ENCODE results near the gene PDE8A.
"Not testable (repeated sequence)": the region's sequence is repeated elsewhere in the genome, so short reads cannot be mapped to it uniquely, and the experiment has no call there.

The PDE8A gene

DNA sequence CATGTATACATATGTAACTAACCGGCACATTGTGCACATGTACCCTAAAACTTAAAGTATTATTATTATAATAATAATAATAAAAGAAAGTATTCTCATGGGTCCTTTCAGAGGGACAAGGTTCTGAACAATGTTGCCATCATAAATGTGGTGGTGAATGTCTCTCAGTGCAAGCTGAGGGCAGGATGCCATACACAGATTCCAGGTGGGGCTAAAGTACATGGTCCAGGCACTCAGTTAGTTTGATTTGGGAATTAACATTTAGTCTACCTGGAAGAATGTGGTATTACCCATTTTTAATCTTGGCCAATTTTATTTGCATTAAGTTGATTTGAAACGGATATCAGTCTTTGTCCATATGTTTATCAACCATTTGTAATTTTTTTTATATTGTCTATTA, 24.5 kb downstream of the PDE8A start:
- Histone ChIP-seq H3K4me1 (ENCODE audit: control insufficient read depth in 1 of 2, insufficient read depth in 2 of 2, low read length in 2 of 2) (peaks cover 46 to 47% of the 10 kb centered on the region in 2 donors), H3K9me3 (ENCODE audit: control insufficient read depth in 1 of 2, low read length in 2 of 2) (no peaks in the 10 kb centered on the region), H3K27me3 (ENCODE audit: low read depth, low read length) (no peaks in the 10 kb centered on the region), H3K27ac (ENCODE audit: low read length) (no peak overlapping the region), H3K4me3 (ENCODE audit: low read depth in 1 of 2, low read length in 2 of 2) (no peak overlapping the region), H3K36me3 (ENCODE audit: control insufficient read depth in 1 of 2, insufficient read depth in 2 of 2, low read length in 2 of 2) (no peaks in the 10 kb centered on the region)

DNA sequence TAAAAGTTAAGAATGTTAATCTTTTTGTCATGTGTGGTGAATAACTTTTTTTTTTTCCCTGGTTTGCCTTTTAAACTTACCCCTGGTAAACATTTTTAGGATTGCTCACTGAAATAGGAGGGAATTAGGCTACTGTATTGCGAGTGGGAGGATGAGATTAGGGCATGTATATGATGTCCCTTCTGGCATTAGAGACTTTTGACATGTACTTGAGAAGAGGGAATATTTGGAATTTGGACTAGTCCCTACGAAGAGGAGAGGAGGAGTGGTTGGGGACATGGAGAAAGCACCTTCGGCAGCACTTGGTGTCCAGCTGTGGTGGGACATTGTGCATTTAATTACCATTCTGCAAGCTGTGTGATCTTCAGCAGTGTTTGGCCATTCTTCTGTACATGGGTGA, 25.0 kb downstream of the PDE8A start:
- peaks cover 46 to 50% of the 10 kb centered on the region in 2 donors for H3K4me1 ChIP-seq (ENCODE audit: control insufficient read depth in 1 of 2, insufficient read depth in 2 of 2, low read length in 2 of 2)
- no peak overlapping the region for H3K27ac ChIP-seq (ENCODE audit: low read length)
- no peaks in the 10 kb centered on the region for H3K9me3 ChIP-seq (ENCODE audit: control insufficient read depth in 1 of 2, low read length in 2 of 2)

DNA sequence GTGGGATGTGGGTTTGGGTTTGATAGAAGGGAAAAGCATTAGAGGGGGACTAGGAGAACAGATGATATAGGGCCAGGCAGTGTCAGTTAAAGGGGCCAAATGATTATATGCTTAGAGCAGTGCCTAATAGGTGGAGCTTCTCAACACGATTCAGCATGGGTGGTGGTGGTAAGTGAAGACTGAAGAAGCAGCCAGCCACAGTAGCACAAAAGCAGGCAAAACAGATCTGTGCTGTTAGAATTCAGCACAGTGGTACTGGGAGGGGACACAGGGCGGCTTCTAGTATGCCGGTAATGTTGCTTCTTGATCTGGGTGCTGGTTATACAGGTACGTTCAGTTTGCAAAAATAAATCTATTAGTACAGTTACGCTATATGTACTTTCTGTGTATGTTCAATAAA, 25.5 kb downstream of the PDE8A start:
- Histone ChIP-seq H3K27ac (ENCODE audit: low read length) (no peak overlapping the region), H3K9me3 (ENCODE audit: control insufficient read depth in 1 of 2, low read length in 2 of 2) (no peaks in the 10 kb centered on the region), H3K4me3 (ENCODE audit: low read depth in 1 of 2, low read length in 2 of 2) (no peak overlapping the region), H3K4me1 (ENCODE audit: control insufficient read depth in 1 of 2, insufficient read depth in 2 of 2, low read length in 2 of 2) (peaks cover 46 to 50% of the 10 kb centered on the region in 2 donors), H3K36me3 (ENCODE audit: control insufficient read depth in 1 of 2, insufficient read depth in 2 of 2, low read length in 2 of 2) (no peaks in the 10 kb centered on the region), H3K27me3 (ENCODE audit: low read depth, low read length) (no peaks in the 10 kb centered on the region)

More for the DNA sequence above, 25.0 kb downstream of the PDE8A start:
- no peaks in the 10 kb centered on the region for H3K27me3 ChIP-seq (ENCODE audit: low read depth, low read length)
- H3K36me3 ChIP-seq (ENCODE audit: control insufficient read depth in 1 of 2, insufficient read depth in 2 of 2, low read length in 2 of 2), result no peaks in the 10 kb centered on the region
- H3K4me3 ChIP-seq (ENCODE audit: low read depth in 1 of 2, low read length in 2 of 2), result no peak overlapping the region

DNA sequence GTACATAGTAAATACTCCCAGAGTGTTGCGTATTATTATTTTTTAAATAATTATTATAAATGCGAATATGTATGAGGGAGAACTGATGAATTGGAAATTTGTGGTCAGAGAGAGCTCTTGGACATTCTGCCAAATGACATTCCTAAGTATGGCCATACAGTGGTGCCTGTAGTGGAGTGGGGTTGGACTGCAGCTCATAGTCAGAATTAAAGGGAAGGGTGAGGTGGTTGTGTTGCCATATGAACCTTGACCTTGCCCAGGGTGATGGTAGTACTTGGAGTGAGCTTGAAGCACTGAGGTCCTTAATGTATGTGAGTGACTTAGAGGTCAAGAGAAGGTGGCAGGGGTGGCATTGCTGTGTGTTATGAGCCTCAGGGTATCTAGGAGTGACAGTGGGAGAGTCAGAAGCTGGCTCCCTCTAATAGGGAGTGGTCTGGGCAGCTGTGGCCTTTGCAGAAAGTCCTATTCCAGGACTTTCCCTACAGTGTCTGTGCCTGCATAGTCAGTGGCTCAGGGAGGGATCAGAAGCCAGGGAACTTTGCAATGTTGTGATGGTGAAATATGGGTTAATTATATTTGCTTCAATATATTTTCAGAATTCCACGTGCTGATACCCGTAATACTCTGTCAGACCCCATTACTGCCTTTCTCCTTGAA, 26.2 kb downstream of the PDE8A start:
- no peaks in the 10 kb centered on the region for H3K9me3 ChIP-seq (ENCODE audit: control insufficient read depth in 1 of 2, low read length in 2 of 2)
- peak overlapping the region; percentile 85 for H3K27ac ChIP-seq (ENCODE audit: low read length)
- H3K36me3 ChIP-seq (ENCODE audit: control insufficient read depth in 1 of 2, insufficient read depth in 2 of 2, low read length in 2 of 2), result no peaks in the 10 kb centered on the region
- H3K4me1 ChIP-seq (ENCODE audit: control insufficient read depth in 1 of 2, insufficient read depth in 2 of 2, low read length in 2 of 2), result peaks cover 46 to 50% of the 10 kb centered on the region in 2 donors
- H3K4me3 ChIP-seq (ENCODE audit: low read depth in 1 of 2, low read length in 2 of 2), result no peak overlapping the region
- no peaks in the 10 kb centered on the region for H3K27me3 ChIP-seq (ENCODE audit: low read depth, low read length)

DNA sequence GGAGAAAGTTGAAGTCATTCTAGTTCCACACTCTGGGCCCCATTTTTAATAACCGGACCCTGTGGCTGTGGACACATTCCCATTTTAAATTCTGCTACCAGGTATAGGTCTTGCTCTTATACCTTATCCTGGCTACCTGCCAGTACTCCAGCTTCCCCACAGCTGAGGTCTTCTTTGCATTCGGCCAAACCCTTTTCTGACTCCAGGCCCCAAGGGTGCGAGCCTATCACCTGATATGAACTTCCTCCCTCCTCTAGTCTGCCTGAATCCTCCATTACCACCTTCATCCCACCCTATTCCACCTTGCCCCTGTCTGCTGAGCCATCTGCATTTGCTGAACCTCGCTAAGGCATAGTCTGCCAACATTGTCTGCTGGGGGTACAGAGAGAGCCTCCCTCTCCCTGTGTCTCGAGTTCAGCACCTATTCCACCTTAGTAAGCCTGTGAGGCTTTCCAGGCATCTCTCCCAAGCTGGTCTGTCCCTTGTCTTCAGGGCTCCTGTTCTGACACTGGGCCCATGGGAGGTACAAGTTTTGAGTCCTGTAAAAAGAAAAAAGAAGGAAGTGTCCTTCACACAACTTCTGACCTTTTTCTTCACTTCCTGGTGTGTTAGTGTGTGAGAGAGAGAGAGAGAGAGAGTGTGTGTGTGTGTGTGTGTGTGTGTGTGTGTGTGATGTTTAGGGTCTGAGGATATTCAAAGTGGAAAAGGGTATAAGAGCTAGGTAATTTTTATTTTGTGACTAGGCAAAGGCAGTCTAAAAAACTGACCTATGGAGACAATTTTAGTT, 27.0 kb downstream of the PDE8A start:
- Histone ChIP-seq H3K27me3 (ENCODE audit: low read depth, low read length) (no peaks in the 10 kb centered on the region), H3K4me3 (ENCODE audit: low read depth in 1 of 2, low read length in 2 of 2) (no peak overlapping the region), H3K27ac (ENCODE audit: low read length) (peak overlapping the region; percentile 85), H3K9me3 (ENCODE audit: control insufficient read depth in 1 of 2, low read length in 2 of 2) (no peaks in the 10 kb centered on the region), H3K4me1 (ENCODE audit: control insufficient read depth in 1 of 2, insufficient read depth in 2 of 2, low read length in 2 of 2) (peaks cover 46 to 54% of the 10 kb centered on the region in 2 donors), H3K36me3 (ENCODE audit: control insufficient read depth in 1 of 2, insufficient read depth in 2 of 2, low read length in 2 of 2) (no peaks in the 10 kb centered on the region)

DNA sequence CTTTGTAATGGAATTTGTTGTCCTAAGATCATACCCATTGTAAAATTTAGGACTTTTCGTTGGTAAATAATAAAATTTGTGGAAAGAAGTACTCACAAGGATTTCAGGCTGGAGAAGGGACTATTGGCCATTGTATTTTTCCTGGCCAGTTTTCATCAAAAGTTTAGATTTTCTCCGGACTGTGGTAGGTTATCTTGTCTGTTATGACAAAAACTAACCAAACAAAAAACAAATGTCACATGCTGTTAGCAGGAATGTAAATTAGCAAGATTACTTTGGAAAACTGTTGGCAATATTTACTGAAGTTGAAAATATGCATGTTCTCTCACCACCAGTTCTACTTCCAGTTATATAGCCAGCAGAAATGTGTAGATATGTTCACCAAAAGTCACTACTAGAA, 27.8 kb downstream of the PDE8A start:
- Histone ChIP-seq H3K36me3 (ENCODE audit: control insufficient read depth in 1 of 2, insufficient read depth in 2 of 2, low read length in 2 of 2) (no peaks in the 10 kb centered on the region), H3K4me3 (ENCODE audit: low read depth in 1 of 2, low read length in 2 of 2) (no peak overlapping the region), H3K27me3 (ENCODE audit: low read depth, low read length) (no peaks in the 10 kb centered on the region), H3K27ac (ENCODE audit: low read length) (peak overlapping the region; percentile 85), H3K9me3 (ENCODE audit: control insufficient read depth in 1 of 2, low read length in 2 of 2) (no peaks in the 10 kb centered on the region), H3K4me1 (ENCODE audit: control insufficient read depth in 1 of 2, insufficient read depth in 2 of 2, low read length in 2 of 2) (peaks cover 46 to 54% of the 10 kb centered on the region in 2 donors)

DNA sequence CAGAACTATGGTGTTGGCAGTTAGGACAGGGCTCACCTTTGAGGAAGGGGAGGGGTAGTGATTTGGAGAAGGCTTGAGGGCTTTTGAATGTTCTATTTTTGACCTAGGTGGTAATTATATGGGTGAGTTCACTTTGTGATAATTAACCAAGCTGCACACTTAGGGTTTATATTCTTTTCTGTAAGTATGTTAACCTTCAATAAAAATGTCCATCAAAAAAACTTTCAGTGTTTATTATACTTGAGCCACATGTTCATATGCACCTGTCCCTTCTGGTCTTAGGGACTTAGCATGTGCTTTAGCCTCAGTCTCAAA, 28.4 kb downstream of the PDE8A start:
- H3K9me3 ChIP-seq (ENCODE audit: control insufficient read depth in 1 of 2, low read length in 2 of 2), result no peaks in the 10 kb centered on the region
- H3K4me3 ChIP-seq (ENCODE audit: low read depth in 1 of 2, low read length in 2 of 2), result no peak overlapping the region
- H3K27me3 ChIP-seq (ENCODE audit: low read depth, low read length), result no peaks in the 10 kb centered on the region
- no peaks in the 10 kb centered on the region for H3K36me3 ChIP-seq (ENCODE audit: control insufficient read depth in 1 of 2, insufficient read depth in 2 of 2, low read length in 2 of 2)
- peaks cover 46 to 49% of the 10 kb centered on the region in 2 donors for H3K4me1 ChIP-seq (ENCODE audit: control insufficient read depth in 1 of 2, insufficient read depth in 2 of 2, low read length in 2 of 2)
- peak overlapping the region; percentile 85 for H3K27ac ChIP-seq (ENCODE audit: low read length)

DNA sequence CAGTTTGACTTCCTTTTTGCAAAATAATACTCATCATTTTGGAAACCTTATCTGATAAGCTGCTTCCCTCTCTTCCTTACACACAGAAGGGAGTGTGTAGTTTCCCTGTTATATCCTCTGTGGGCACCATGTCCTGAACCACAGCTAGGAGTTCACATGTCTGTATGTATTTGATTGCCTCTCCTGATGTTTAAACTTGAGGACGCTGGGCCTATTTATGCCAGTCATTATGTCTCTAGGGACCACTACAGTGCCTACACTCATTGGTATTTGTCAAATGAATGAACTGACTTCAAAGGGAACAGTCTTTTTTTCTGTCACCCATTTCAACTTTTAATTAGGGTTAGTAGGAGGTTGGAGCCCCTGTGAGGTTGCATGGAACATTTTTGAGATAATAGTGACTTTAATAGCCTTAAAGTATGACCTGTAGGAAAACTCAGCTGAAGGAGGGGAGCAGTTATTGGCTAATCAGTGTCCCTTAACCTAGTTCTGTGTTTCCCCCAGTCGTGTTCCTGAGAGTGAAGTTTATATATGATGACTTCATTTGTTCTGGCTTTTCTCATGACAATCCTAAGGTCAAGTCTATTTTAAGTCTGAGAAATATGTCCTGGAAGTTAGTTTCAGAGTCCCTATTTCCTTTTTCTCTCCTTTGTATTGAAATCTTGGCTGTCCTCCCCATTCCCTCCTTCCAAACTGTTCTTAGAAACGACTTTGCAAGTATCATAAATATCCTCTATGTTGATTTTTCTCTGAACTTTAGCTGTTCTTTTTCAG, 28.9 kb downstream of the PDE8A start:
- peaks cover 46 to 47% of the 10 kb centered on the region in 2 donors for H3K4me1 ChIP-seq (ENCODE audit: control insufficient read depth in 1 of 2, insufficient read depth in 2 of 2, low read length in 2 of 2)
- no peaks in the 10 kb centered on the region for H3K36me3 ChIP-seq (ENCODE audit: control insufficient read depth in 1 of 2, insufficient read depth in 2 of 2, low read length in 2 of 2)
- H3K9me3 ChIP-seq (ENCODE audit: control insufficient read depth in 1 of 2, low read length in 2 of 2), result no peaks in the 10 kb centered on the region
- H3K27me3 ChIP-seq (ENCODE audit: low read depth, low read length), result no peaks in the 10 kb centered on the region
- peak overlapping the region in 1 of 2 donors; percentile 7 for H3K4me3 ChIP-seq (ENCODE audit: low read depth in 1 of 2, low read length in 2 of 2)
- peak overlapping the region; percentile 85 for H3K27ac ChIP-seq (ENCODE audit: low read length)

DNA sequence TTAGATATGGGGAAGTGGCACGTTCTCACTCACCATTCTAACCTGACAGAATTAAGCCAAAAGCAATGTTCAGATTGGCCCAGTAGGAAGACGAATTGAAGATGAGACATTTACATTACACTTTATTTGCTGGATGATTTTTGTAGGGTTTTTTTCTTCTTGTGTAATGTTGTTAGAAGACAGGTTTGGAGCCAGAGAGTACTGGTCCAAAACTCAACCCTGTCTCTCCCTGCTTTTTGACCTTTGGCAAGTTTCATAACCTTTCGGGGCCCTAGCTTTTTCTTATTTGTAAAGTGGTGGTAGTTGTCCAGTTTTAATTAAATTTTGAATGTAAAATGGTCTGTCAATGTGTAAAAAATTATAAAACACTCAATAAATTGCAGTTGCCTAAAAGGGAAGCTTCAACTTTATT, 29.5 kb downstream of the PDE8A start:
- peak overlapping the region in 1 of 2 donors; percentile 7 for H3K4me3 ChIP-seq (ENCODE audit: low read depth in 1 of 2, low read length in 2 of 2)
- peak overlapping the region; percentile 85 for H3K27ac ChIP-seq (ENCODE audit: low read length)
- H3K9me3 ChIP-seq (ENCODE audit: control insufficient read depth in 1 of 2, low read length in 2 of 2), result no peaks in the 10 kb centered on the region
- H3K36me3 ChIP-seq (ENCODE audit: control insufficient read depth in 1 of 2, insufficient read depth in 2 of 2, low read length in 2 of 2), result no peaks in the 10 kb centered on the region
- peaks cover 46 to 47% of the 10 kb centered on the region in 2 donors for H3K4me1 ChIP-seq (ENCODE audit: control insufficient read depth in 1 of 2, insufficient read depth in 2 of 2, low read length in 2 of 2)
- H3K27me3 ChIP-seq (ENCODE audit: low read depth, low read length), result no peaks in the 10 kb centered on the region

DNA sequence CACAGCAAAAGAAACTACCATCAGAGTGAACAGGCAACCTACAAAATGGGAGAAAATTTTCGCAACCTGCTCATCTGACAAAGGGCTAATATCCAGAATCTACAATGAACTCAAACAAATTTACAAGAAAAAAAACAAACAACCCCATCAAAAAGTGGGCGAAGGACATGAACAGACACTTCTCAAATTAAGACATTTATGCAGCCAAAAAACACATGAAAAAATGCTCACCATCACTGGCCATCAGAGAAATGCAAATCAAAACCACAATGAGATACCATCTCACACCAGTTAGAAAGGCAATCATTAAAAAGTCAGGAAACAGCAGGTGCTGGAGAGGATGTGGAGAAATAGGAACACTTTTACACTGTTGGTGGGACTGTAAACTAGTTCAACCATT, 30.1 kb downstream of the PDE8A start:
- H3K4me3 ChIP-seq (ENCODE audit: low read depth in 1 of 2, low read length in 2 of 2); H3K27me3 ChIP-seq (ENCODE audit: low read depth, low read length); H3K36me3 ChIP-seq (ENCODE audit: control insufficient read depth in 1 of 2, insufficient read depth in 2 of 2, low read length in 2 of 2); H3K9me3 ChIP-seq (ENCODE audit: control insufficient read depth in 1 of 2, low read length in 2 of 2); H3K27ac ChIP-seq (ENCODE audit: low read length): not testable (repeated sequence)
- H3K4me1 ChIP-seq (ENCODE audit: control insufficient read depth in 1 of 2, insufficient read depth in 2 of 2, low read length in 2 of 2), result peaks cover 42 to 47% of the 10 kb centered on the region in 2 donors

DNA sequence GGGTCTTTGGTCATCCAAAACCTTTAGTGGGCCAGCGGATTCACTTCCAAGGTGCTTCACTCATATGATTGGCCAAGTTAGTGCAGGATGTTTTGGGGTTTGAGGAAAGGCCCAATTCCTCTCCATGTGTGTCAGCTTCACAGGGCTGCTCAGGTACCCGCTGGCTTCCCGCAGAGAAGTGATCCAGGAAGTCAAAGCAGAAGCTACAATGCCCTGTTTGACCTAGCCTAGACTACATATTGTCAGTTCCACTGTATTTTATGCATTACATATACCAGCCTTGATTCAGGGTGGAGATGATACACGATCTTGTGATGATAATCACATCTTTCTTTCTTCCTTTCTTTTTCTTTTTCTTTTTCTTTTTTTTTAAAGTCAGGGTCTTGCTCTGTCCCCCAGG, 32.1 kb downstream of the PDE8A start:
- Histone ChIP-seq H3K36me3 (ENCODE audit: control insufficient read depth in 1 of 2, insufficient read depth in 2 of 2, low read length in 2 of 2) (no peaks in the 10 kb centered on the region), H3K27ac (ENCODE audit: low read length) (no peak overlapping the region), H3K27me3 (ENCODE audit: low read depth, low read length) (no peaks in the 10 kb centered on the region), H3K4me3 (ENCODE audit: low read depth in 1 of 2, low read length in 2 of 2) (no peak overlapping the region), H3K9me3 (ENCODE audit: control insufficient read depth in 1 of 2, low read length in 2 of 2) (no peaks in the 10 kb centered on the region), H3K4me1 (ENCODE audit: control insufficient read depth in 1 of 2, insufficient read depth in 2 of 2, low read length in 2 of 2) (peaks cover 23 to 36% of the 10 kb centered on the region in 2 donors)

Measured in muscle layer of duodenum (tissue), 2 donors.